Measurements from ENCODE around the gene UGT2B17.
"Not testable (repeated sequence)": the region's sequence is repeated elsewhere in the genome, so short reads cannot be mapped to it uniquely, and the experiment has no call there.

UGT2B17 gene

DNA sequence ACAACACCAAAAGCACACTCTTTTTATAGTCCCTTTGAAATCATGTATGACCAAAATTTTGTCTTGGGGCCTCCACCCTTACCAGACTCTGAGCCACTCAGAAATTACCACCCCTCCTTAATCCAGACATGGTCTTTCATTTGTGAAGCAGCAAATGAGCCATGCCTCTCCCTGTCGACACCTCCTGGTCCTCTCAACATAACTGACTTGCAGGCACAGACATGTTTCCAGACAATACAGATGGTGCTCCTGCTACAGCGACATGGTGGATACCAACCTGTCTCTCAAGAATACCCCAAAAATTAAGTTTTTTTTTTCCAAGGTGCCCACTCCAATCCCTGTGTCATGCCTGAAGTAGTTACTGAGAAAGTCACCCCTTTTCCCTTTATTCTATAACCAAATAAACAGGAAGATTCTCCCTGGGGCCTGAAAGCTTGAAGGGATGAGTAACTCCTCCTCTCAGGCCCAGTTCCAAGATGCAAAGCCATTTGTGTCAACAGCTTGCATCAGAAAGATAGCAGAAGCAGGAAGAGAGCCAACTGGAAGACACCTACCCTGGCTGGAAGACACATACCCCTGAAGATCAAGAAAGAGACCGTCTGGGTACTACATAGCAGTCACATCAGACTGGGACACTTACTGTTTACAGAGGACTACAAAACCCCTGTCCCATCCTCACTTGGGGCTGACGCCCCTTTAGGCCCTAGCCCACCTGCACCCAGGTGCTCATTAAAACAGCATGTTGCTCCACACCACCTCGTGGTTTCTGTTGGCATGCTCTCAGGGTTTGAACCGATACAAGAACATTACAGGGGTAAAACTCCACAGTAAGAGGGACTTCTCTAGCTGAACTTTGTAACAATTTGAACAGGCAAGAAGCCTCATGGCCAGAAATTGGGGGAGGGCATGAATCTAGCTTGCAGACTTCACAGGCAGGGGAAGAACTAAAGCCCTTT, 5.5 kb upstream of the UGT2B17 start:
- no peak overlapping the region for H3K4me3 ChIP-seq (ENCODE audit: low read length)
- TF ChIP-seq, protein P1, sequence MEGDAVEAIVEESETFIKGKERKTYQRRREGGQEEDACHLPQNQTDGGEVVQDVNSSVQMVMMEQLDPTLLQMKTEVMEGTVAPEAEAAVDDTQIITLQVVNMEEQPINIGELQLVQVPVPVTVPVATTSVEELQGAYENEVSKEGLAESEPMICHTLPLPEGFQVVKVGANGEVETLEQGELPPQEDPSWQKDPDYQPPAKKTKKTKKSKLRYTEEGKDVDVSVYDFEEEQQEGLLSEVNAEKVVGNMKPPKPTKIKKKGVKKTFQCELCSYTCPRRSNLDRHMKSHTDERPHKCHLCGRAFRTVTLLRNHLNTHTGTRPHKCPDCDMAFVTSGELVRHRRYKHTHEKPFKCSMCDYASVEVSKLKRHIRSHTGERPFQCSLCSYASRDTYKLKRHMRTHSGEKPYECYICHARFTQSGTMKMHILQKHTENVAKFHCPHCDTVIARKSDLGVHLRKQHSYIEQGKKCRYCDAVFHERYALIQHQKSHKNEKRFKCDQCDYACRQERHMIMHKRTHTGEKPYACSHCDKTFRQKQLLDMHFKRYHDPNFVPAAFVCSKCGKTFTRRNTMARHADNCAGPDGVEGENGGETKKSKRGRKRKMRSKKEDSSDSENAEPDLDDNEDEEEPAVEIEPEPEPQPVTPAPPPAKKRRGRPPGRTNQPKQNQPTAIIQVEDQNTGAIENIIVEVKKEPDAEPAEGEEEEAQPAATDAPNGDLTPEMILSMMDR (conservative IDR thresholded peaks at IDR 0.05; ENCODE audit: low read length): no peak
- no peak for DNase-seq (ENCODE audit: low read depth)

DNA sequence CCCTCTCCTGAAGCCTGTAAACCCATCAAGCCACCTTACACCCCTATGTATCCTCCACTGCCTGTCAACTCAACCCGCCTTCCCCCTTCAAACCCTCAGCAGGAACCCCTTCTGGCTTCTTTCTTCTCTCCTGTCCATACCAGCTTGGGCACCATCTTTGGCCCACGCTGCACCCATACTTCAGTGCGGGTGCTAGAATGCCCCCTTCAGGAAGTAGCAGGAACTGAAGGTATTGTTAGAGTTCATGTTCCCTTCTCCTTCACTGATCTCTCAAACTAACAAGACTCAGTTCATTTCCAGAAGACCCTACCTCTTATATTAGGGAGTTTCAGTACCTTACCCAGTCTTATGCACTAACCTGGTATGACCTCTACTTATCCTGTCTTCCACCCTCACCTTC, 1.5 kb upstream of the UGT2B17 start:
- H3K4me3 ChIP-seq (ENCODE audit: low read length): no peak overlapping the region
- TF ChIP-seq, protein P1 (conservative IDR thresholded peaks at IDR 0.05; ENCODE audit: low read length): no peak
- DNase-seq (ENCODE audit: low read depth): no peak

DNA sequence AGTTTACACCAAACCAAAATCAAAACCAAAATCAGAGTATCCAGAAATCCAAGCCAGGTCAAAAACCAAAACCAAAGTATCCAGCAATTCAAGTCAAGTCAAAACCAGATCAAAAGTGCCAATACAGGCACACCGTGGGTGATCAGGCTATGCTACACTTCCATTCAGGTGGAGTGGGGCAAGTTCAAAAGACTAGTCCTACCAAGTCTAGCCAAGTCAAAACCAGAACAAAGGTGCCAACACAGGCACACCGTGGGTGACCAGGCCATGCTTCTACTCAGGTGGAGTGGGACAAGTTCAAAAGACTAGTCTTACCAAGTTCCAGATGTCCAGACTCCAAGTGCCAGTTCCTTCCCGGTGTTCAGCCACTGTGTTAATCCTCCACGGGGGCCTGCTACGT, 486 bp downstream of the UGT2B17 start:
- DNase-seq (ENCODE audit: low read depth); H3K4me3 ChIP-seq (ENCODE audit: low read length): not testable (repeated sequence)

DNA sequence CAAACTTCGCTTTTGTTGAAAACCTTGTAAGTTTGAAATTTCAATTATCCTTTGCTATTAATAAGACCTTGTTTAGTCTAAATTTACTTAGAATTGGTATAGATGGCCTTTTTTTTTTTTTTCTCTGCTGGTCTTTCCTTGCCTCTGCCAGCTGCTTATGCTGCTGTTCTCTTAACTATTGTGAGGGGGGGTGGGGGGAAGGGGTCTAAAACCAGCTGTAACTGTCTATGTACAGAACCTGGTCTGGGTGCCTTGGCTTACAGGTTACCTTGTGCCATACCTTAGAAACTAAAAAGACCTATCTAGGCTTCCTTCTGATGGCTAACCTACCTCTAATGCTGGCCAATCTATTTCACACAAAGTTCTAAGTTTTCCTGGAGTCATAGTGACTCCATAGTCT, 1.0 kb downstream of the UGT2B17 start:
- H3K4me3 ChIP-seq (ENCODE audit: low read length): no peak overlapping the region
- no peak for DNase-seq (ENCODE audit: low read depth)
- TF ChIP-seq, protein P1 (conservative IDR thresholded peaks at IDR 0.05; ENCODE audit: low read length): no peak

DNA sequence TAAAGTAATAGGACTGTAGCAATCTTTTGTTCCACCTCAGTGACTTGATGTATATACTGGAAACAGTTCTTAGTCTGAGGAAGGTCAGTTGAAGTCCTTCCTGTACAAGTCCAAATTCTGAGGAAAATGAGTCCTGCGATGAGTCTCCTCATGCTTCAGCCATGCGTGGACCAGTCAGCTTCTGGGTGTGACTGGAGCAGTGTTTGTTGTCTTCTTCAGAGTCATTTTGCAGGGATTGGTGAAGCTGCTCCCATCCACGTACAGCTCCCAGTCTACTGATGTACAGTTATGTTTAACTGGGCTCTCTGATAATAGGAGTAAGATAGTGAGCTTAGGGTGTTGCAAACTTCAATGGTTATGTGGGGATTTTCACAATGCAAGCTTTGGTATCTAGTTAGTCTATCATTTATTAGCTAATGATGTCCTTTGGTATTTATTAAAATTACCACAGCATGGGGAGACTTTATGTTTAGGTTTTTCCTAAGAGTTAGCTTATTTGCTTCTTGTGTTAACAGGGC, 3.4 kb downstream of the UGT2B17 start:
- no peak for DNase-seq (ENCODE audit: low read depth)
- TF ChIP-seq, protein P1 (conservative IDR thresholded peaks at IDR 0.05; ENCODE audit: low read length): no peak

DNA sequence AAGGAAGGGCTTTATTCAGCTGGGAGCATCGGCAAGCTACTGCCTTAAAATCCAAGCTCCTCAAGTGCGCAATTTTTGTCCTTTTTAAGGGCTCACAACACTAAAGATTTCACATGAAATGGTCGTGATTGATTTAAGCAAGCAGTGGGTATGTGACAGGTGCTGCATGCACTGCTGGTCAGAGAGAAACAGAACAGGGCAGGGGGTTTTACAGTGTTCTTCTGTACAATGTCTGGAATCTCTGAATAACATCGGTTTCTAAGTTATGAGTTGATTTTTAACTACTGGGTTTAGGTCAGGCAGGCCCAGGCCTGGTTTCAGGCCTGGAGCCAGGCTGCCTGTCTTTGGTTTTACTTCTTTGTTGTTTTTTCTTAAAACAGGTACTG, 6.0 kb downstream of the UGT2B17 start:
- H3K4me3 ChIP-seq (ENCODE audit: low read length): no peak overlapping the region
- DNase-seq (ENCODE audit: low read depth): no peak
- TF ChIP-seq, protein P1 (conservative IDR thresholded peaks at IDR 0.05; ENCODE audit: low read length): no peak

More for the DNA sequence above, 3.4 kb downstream of the UGT2B17 start:
- H3K4me3 ChIP-seq (ENCODE audit: low read length): no peak overlapping the region

DNA sequence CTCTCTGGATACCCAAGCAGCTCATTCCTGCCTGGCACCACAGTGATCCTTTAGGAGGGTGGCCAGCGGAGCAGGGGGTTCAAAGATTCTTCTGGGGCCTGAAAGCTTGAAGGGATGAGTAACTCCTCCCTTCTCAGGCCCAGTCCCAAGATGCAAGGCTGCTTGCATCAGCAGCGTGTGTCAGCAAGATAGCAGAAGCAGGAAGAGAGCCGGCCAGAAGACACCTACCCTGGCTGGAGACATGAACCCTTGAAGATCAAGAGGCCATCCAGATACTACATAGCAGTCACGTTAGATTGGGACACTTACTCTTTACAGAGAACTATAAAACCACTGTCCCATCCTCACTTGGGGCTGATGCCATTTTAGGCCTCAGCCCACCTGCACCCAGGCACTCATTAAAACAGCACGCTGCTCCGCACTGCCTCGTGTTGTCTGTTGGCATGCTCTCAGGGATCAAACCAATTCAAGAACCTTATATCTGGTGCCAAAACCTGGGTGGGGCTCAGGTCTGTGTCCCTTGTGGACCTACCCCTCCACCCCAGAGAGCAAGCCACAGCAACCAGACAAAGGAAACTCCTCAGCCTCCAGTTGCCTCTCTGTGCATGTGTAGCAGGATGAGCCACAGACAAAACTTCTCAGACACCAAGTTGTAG, 6.5 kb downstream of the UGT2B17 start:
- no peak overlapping the region for H3K4me3 ChIP-seq (ENCODE audit: low read length)
- TF ChIP-seq, protein P1 (conservative IDR thresholded peaks at IDR 0.05; ENCODE audit: low read length): no peak
- DNase-seq (ENCODE audit: low read depth): no peak

DNA sequence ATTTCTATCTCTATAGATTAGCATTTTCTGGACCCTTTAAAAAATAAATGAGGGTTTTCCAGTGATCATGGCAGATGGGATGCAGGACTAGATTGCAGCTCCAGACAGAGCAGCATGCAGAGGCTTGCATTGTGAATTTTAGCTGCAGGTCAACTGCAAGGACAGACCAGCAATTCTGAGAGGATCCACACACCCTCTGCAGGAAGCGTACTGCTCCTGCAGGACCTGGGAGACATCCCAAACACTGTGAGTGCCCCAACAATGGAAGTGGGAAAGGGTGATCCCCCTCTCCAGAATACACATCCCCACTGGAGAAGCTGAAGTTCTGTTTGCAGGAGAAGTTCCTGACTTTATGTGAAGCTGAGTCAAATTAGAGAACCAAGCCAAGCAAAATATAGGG, 7.1 kb downstream of the UGT2B17 start:
- not testable (repeated sequence) for DNase-seq (ENCODE audit: low read depth); H3K4me3 ChIP-seq (ENCODE audit: low read length)

DNA sequence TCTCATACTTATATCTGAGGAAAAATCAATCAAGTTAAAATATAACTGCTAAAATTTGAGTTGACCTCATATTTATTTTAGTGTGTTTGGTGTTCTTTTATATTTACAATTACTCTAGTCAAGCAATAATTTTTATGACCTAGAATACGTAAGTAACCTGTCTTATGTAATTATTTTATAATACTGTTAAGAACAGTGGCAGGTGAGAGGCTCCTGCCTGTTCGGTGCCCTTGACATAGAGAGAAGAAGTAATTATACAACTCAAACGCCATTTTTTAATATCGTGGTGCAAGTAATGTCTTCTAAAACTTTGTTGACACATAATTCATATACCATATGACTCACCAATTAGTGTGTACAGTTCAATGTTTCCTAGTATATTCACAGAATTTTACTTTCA, 7.6 kb downstream of the UGT2B17 start:
- H3K4me3 ChIP-seq (ENCODE audit: low read length): not testable (repeated sequence)

DNA sequence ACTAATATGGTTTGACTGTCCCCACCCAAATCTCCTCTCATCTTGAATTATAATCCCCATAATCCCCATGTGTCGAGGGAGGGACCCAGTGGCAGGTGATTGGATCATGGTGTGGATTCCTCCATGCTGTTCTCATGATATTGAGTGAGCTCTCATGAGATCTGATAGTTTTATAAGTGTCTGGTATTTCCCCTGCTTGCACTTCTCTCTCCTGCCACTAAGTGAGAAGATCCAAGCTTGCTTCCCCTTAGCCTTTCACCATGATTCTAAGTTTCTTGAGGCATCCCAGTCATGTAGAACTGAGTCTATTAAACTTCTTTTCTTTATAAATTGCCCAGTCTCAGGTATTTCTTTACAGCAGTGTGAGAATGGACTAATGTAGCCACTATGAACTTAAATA, 9.8 kb downstream of the UGT2B17 start:
- not testable (repeated sequence) for DNase-seq (ENCODE audit: low read depth); H3K4me3 ChIP-seq (ENCODE audit: low read length)

More for the DNA sequence above, 7.6 kb downstream of the UGT2B17 start:
- DNase-seq (ENCODE audit: low read depth): not testable (repeated sequence)

DNA sequence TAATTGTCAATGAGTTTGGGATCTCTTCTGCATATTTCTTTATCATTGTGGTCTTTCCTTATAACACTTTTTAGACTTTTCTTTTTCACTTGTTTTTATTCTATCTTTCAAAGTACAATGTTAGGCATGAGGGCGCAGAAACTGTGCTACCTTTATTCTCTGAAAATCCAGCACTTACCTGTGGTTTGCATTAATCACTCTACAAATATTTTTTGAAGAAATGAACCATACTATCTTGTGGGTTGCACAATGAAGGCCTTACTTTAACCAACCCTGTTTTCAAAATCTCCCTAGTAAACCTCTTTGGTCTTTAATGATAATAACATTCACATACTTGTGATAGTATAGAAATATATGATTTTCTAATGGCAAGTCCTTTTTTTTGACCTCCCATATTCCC, 11.0 kb downstream of the UGT2B17 start:
- DNase-seq (ENCODE audit: low read depth); H3K4me3 ChIP-seq (ENCODE audit: low read length): not testable (repeated sequence)
